CD14-positive monocyte (primary cell): ENCODE data around the gene CXorf66. TPM values are rescaled to one million over a fixed set of nuclear protein-coding genes. Genes with fewer than 3 reads are reported as not detected.
A peak's percentile ranks its signal among the peaks of the same experiment; 100 is the strongest.

Source experiments
- DNase-seq, 3 donors: peaks; one replicate each; pipeline ENCODE4 v3.0.0-alpha.2; 2011 to 2022
- H2AFZ ChIP-seq: 2 replicates; pipeline ENCODE4 v1.6.0; 2012; ENCODE audit warnings: mild to moderate bottlenecking, low read depth, low read length, inconsistent platforms; ENCODE audit not compliant: insufficient read depth, poor library complexity, severe bottlenecking
- H3K27ac ChIP-seq, 2 donors: 1 replicate in 1 of 2; 2 replicates in 1 of 2; pipeline ENCODE4 v1.5.1; 2012 to 2013; ENCODE audit warnings: low read length in 2 of 2, control low read depth in 1 of 2, inconsistent platforms in 1 of 2, low read depth in 1 of 2, mild to moderate bottlenecking in 1 of 2
- H3K27me3 ChIP-seq, 2 donors: one replicate each; pipeline versions ENCODE4 v1.6.0 to v1.6.1; 2011 to 2013; ENCODE audit warnings: low read length in 2 of 2; ENCODE audit not compliant: control insufficient read depth in 2 of 2, insufficient read depth in 2 of 2
- H3K36me3 ChIP-seq, 2 donors: replicated peaks in 1 of 2; 1 replicate in 1 of 2; 2 replicates in 1 of 2; pipeline versions ENCODE4 v1.5.1 to v1.6.1; 2012 to 2013; ENCODE audit warnings: low read length in 2 of 2, control low read depth in 1 of 2, inconsistent platforms in 1 of 2, mild to moderate bottlenecking in 1 of 2; ENCODE audit not compliant: insufficient read depth in 2 of 2, control insufficient read depth in 1 of 2
- H3K4me1 ChIP-seq, 2 donors: 1 replicate in 1 of 2; 2 replicates in 1 of 2; pipeline versions ENCODE4 v1.5.1 to v1.6.1; 2012 to 2013; ENCODE audit warnings: low read length in 2 of 2, control low read depth in 1 of 2, inconsistent platforms in 1 of 2, mild to moderate bottlenecking in 1 of 2, moderate library complexity in 1 of 2; ENCODE audit not compliant: insufficient read depth in 2 of 2, control insufficient read depth in 1 of 2
- H3K4me2 ChIP-seq: replicated peaks from 2 replicates; pipeline ENCODE3; 2012; ENCODE audit warnings: low read length, moderate library complexity, mild to moderate bottlenecking; ENCODE audit not compliant: poor library complexity, severe bottlenecking; ENCODE audit errors: extremely low read depth
- H3K4me3 ChIP-seq, 3 experiments: fragments of 200-600 bp in 1 of 3; sonication (generic) in 1 of 3; replicated peaks in 1 of 3; 1 replicate in 2 of 3; 2 replicates in 1 of 3; pipeline ENCODE4 v1.5.1; 2011 to 2013; ENCODE audit warnings: low read length in 3 of 3, mild to moderate bottlenecking in 3 of 3, control low read depth in 2 of 3, low read depth in 2 of 3, inconsistent platforms in 1 of 3, moderate library complexity in 1 of 3
- H3K79me2 ChIP-seq: 2 replicates; pipeline ENCODE4 v1.6.0; 2012; ENCODE audit warnings: mild to moderate bottlenecking, control low read depth, inconsistent platforms, low read length, moderate library complexity; ENCODE audit not compliant: insufficient read depth
- H3K9ac ChIP-seq: 2 replicates; pipeline ENCODE4 v1.6.0; 2017; ENCODE audit warnings: low read length, mild to moderate bottlenecking; ENCODE audit not compliant: insufficient read depth, poor library complexity, severe bottlenecking
- H3K9me3 ChIP-seq, 2 donors: replicated peaks in 1 of 2; 1 replicate in 1 of 2; 2 replicates in 1 of 2; pipeline versions ENCODE4 v1.5.1 to v1.6.1; 2012 to 2013; ENCODE audit warnings: low read length in 2 of 2, control low read depth in 1 of 2; ENCODE audit not compliant: control insufficient read depth in 1 of 2, insufficient read depth in 1 of 2
- H4K20me1 ChIP-seq: 2 replicates; pipeline ENCODE4 v1.6.0; 2012; ENCODE audit warnings: mild to moderate bottlenecking, low read length, control low read depth, moderate library complexity; ENCODE audit not compliant: insufficient read depth
- H3K27ac Mint-ChIP-seq, 7 donors: one replicate each; pipeline ENCODE4 v1.8.0; 2020; ENCODE audit warnings: mild to moderate bottlenecking in 7 of 7, mixed read lengths in 7 of 7, moderate library complexity in 6 of 7, inconsistent platforms in 2 of 7
- H3K27me3 Mint-ChIP-seq, 3 donors: one replicate each; pipeline ENCODE4 v1.8.0; 2021 to 2022; ENCODE audit warnings: low read depth in 3 of 3, mild to moderate bottlenecking in 3 of 3, mixed read lengths in 3 of 3, moderate library complexity in 3 of 3, inconsistent platforms in 1 of 3
- H3K36me3 Mint-ChIP-seq, 2 donors: one replicate each; pipeline ENCODE4 v1.8.0; 2020; ENCODE audit warnings: mixed read lengths in 2 of 2, inconsistent platforms in 1 of 2, mild to moderate bottlenecking in 1 of 2
- H3K4me1 Mint-ChIP-seq: one replicate; pipeline ENCODE4 v1.8.0; 2020; ENCODE audit warnings: mild to moderate bottlenecking, mixed read lengths
- H3K4me3 Mint-ChIP-seq, 2 donors: one replicate each; pipeline ENCODE4 v1.8.0; 2020; ENCODE audit warnings: mild to moderate bottlenecking in 2 of 2, mixed read lengths in 2 of 2, moderate library complexity in 1 of 2
- H3K9me3 Mint-ChIP-seq, 7 donors: one replicate each; pipeline ENCODE4 v1.8.0; 2020 to 2022; ENCODE audit warnings: mixed read lengths in 7 of 7, mild to moderate bottlenecking in 6 of 7, moderate library complexity in 6 of 7, inconsistent platforms in 2 of 7
- WGBS: methylation state at CpG from one replicate; pipeline ENCODE4 v1.1.5; 2013; ENCODE audit warnings: missing lambda C conversion rate; ENCODE audit not compliant: insufficient coverage; 5-methylcytosine and 5-hydroxymethylcytosine counted together
- intact Hi-C, 2 donors: fragments of 100-400 bp; cut with micrococcal nuclease; formaldehyde crosslinking; loops; one replicate each; pipeline versions ENCODE4 v1.15.0 to v1.15.1; 2023
- polyA plus RNA-seq, 3 donors: library from polyadenylated mRNA; depleted of rRNA in 1 of 3; unstranded in 2 of 3; stranded (reverse) in 1 of 3; fragments of 300-500 nt in 2 of 3; fragments of >200 nt in 1 of 3; fragmentation: Illumina TruSeq in 2 of 3; gene quantifications; 1 replicate in 2 of 3; 2 replicates in 1 of 3; pipeline ENCODE4 v1.2.3, GENCODE V29; 2012 to 2021
- TF ChIP-seq, protein P1 (sequence below): fragments of 200-600 bp; IDR thresholded peaks from one replicate; pipeline ENCODE4 v1.8.0; 2022; ENCODE audit warnings: antibody characterized with exemption, mild to moderate bottlenecking

The CXorf66 gene
- polyA plus RNA-seq, 3 donors: not detected

DNA sequence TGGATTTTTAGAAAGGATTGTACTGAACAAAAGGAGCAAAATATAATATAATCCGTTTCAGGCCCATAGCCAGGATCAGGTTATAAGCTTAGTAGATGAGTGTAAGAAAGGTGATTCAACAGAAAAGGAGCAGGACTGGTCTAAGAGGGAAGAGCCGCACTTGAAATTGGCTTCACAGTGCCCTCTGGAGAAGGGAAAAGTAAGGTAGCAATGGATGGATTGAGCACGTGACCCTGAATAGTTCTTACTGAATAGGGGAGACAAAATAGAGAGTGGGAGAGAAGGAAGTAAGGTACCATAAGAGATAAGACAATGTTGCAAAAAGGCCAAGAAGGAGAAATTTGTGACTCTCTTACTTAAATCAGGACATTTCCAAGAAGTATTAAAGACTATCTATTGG is 15.6 kb downstream of the CXorf66 start:
- no peak overlapping the region for H3K27ac ChIP-seq
- no CpG with 5 or more reads among the region's 3 CpGs for WGBS
- Mint-ChIP-seq H3K36me3 (no peaks in the 10 kb centered on the region), H3K27me3 (peaks cover 3 to 12% (median 4%) of the 10 kb centered on the region in 3 donors), H3K4me1 (no peaks in the 10 kb centered on the region), H3K27ac (peak overlapping the region in 1 of 7 donors; percentile 36), H3K9me3 (peaks cover 0 to 3% (median 0%) of the 10 kb centered on the region in 7 donors), H3K4me3 (no peak overlapping the region)
- H3K79me2 ChIP-seq: no peaks in the 10 kb centered on the region
- no peak overlapping the region for H3K4me2 ChIP-seq
- H2AFZ ChIP-seq: no peak overlapping the region
- no peaks in the 10 kb centered on the region for H3K4me1 ChIP-seq
- no peak overlapping the region for H3K9ac ChIP-seq
- TF ChIP-seq, protein P1, sequence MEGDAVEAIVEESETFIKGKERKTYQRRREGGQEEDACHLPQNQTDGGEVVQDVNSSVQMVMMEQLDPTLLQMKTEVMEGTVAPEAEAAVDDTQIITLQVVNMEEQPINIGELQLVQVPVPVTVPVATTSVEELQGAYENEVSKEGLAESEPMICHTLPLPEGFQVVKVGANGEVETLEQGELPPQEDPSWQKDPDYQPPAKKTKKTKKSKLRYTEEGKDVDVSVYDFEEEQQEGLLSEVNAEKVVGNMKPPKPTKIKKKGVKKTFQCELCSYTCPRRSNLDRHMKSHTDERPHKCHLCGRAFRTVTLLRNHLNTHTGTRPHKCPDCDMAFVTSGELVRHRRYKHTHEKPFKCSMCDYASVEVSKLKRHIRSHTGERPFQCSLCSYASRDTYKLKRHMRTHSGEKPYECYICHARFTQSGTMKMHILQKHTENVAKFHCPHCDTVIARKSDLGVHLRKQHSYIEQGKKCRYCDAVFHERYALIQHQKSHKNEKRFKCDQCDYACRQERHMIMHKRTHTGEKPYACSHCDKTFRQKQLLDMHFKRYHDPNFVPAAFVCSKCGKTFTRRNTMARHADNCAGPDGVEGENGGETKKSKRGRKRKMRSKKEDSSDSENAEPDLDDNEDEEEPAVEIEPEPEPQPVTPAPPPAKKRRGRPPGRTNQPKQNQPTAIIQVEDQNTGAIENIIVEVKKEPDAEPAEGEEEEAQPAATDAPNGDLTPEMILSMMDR: no peak
- DNase-seq: no peak
- no peaks in the 10 kb centered on the region for H3K27me3 ChIP-seq
- H4K20me1 ChIP-seq: no peaks in the 10 kb centered on the region
- H3K36me3 ChIP-seq: no peaks in the 10 kb centered on the region
- intact Hi-C loops: no loop called here
- H3K9me3 ChIP-seq: no peaks in the 10 kb centered on the region
- no peak overlapping the region for H3K4me3 ChIP-seq

DNA sequence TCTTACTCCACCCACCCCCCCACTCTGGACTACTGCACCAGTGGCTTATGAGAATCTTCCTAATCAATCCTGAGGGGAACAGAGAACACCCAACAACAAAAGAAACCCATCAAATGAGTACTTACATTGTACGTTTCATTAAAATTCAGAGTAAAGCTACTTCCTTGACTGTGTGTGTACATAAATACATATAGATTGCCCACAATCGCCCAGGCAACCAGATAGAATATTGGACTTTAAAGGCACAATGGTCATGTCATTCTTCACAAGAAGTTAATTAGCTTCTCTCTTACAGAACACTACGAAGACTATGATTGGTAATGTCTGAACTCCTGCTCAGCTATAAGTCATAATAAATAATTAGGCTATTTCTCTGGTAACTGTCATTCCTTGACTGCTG is 20.2 kb downstream of the CXorf66 start:
- Histone ChIP-seq H2AFZ (no peak overlapping the region), H3K27me3 (peaks cover 0 to 2% of the 10 kb centered on the region in 2 donors), H4K20me1 (no peaks in the 10 kb centered on the region), H3K4me2 (no peak overlapping the region), H3K27ac (no peak overlapping the region), H3K79me2 (no peaks in the 10 kb centered on the region), H3K9me3 (no peaks in the 10 kb centered on the region), H3K4me3 (no peak overlapping the region), H3K9ac (no peak overlapping the region), H3K4me1 (no peaks in the 10 kb centered on the region), H3K36me3 (no peaks in the 10 kb centered on the region)
- Mint-ChIP-seq H3K4me3 (no peak overlapping the region), H3K4me1 (no peaks in the 10 kb centered on the region), H3K27ac (no peak overlapping the region), H3K36me3 (no peaks in the 10 kb centered on the region), H3K9me3 (peaks cover 0 to 3% (median 0%) of the 10 kb centered on the region in 7 donors), H3K27me3 (peaks cover 6 to 12% (median 8%) of the 10 kb centered on the region in 3 donors)
- TF ChIP-seq, protein P1: no peak
- no CpG with 5 or more reads among the region's 3 CpGs for WGBS
- no peak for DNase-seq
- intact Hi-C loops: no loop called here
